ENCODE measurements around the gene CSF2RB.

- TF ChIP-seq TAF1 (IDR thresholded peaks at IDR 0.05; ENCODE audit: borderline replicate concordance, insufficient read depth, low read length) (no peak), POLR2AphosphoS5 (IDR thresholded peaks at IDR 0.05; ENCODE audit: low read depth, low read length) (no peak), FOXP2 (optimal IDR thresholded peaks at IDR 0.05; ENCODE audit: borderline replicate concordance, extremely low read depth, extremely low read length, insufficient read depth) (no peak)
- TF ChIP-seq, protein P1, sequence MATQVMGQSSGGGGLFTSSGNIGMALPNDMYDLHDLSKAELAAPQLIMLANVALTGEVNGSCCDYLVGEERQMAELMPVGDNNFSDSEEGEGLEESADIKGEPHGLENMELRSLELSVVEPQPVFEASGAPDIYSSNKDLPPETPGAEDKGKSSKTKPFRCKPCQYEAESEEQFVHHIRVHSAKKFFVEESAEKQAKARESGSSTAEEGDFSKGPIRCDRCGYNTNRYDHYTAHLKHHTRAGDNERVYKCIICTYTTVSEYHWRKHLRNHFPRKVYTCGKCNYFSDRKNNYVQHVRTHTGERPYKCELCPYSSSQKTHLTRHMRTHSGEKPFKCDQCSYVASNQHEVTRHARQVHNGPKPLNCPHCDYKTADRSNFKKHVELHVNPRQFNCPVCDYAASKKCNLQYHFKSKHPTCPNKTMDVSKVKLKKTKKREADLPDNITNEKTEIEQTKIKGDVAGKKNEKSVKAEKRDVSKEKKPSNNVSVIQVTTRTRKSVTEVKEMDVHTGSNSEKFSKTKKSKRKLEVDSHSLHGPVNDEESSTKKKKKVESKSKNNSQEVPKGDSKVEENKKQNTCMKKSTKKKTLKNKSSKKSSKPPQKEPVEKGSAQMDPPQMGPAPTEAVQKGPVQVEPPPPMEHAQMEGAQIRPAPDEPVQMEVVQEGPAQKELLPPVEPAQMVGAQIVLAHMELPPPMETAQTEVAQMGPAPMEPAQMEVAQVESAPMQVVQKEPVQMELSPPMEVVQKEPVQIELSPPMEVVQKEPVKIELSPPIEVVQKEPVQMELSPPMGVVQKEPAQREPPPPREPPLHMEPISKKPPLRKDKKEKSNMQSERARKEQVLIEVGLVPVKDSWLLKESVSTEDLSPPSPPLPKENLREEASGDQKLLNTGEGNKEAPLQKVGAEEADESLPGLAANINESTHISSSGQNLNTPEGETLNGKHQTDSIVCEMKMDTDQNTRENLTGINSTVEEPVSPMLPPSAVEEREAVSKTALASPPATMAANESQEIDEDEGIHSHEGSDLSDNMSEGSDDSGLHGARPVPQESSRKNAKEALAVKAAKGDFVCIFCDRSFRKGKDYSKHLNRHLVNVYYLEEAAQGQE (IDR thresholded peaks at IDR 0.05; ENCODE audit: insufficient read depth in 1 of 2, low read depth in 2 of 2, low read length in 2 of 2), result no peak
These were observed 13.9 kb upstream of the CSF2RB start for GRCh38 chr22:36899498-36899897.
